MG63 (cell line): ENCODE measurements around the gene FABP1. TPM values are rescaled to one million over a fixed set of nuclear protein-coding genes. Genes with fewer than 3 reads are reported as not detected.

Source experiments
- DNase-seq: peaks from one replicate; pipeline ENCODE4 v3.0.0-alpha.2; 2020
- H3K27me3 ChIP-seq: fragments of 250-450 bp; sonication (Bioruptor Pico); 2 replicates; pipeline ENCODE4 v1.5.1; 2020; ENCODE audit warnings: mild to moderate bottlenecking, moderate library complexity
- H3K36me3 ChIP-seq: fragments of 250-450 bp; sonication (Bioruptor Pico); 2 replicates; pipeline ENCODE4 v1.5.1; 2020; ENCODE audit warnings: mild to moderate bottlenecking, moderate library complexity
- H3K4me3 ChIP-seq: fragments of 250-450 bp; sonication (Bioruptor Pico); 2 replicates; pipeline ENCODE4 v1.5.1; 2020; ENCODE audit warnings: mild to moderate bottlenecking, moderate library complexity
- H3K9me3 ChIP-seq: fragments of 250-450 bp; sonication (Bioruptor Pico); 2 replicates; pipeline ENCODE4 v1.5.1; 2020; ENCODE audit warnings: mild to moderate bottlenecking, moderate library complexity
- total RNA-seq: library from RNA; depleted of rRNA; stranded (reverse); fragments of >200 nt; shearing (Covaris generic); gene quantifications from 2 replicates; pipeline ENCODE4 v1.2.3, GENCODE V29; 2014; ENCODE audit warnings: low replicate concordance; rRNA removed

FABP1 gene
- total RNA-seq, 1 experiment from 2014 or later, result not detected

DNA sequence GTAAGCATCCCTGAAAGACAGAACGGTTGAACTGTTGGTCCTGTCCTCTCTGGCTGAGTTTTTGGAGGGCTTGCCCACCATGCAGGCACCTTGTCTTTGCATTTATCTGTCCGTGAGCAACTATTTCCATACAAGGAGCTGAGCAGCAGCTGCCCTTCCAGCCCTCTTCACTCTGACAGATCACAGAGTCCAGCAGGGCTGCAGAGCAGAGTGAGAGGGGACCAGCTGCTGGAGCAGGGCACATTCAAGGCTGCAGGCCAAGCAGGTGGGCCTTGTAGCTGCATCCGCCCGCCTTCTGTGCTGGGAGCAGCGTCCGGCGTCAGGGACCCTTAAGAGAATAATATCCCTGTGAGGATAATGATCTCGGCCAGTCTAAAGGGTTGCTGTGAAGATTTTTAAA lies 50.8 kb downstream of the FABP1 start:
- no peaks in the 10 kb centered on the region for H3K27me3 ChIP-seq
- H3K4me3 ChIP-seq, result no peak overlapping the region
- no peak for DNase-seq
- 0 out of 2 replicates have a peak, but pooled peaks cover 3% of the 10 kb centered on the region for H3K9me3 ChIP-seq
- no peaks in the 10 kb centered on the region for H3K36me3 ChIP-seq

DNA sequence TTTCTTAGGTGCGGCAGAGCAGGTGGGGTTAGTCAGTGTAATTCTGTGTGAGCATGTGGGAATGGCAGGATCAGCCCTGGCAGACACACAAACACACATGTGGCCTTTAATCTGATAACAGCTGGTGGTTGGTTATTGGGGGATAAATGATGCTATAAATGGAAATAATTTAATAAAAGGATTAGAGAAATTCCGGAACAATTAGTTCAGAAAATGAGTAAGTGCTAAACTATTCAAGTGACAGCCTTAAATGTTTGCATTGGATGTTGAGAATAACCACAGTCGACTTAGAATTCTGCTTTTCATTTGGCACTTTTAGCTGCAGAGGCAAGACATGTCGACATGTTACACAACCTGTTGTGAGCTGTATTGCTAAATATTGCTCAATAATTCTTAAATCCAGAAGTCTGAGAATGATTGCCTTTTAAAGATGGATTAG lies 53.0 kb downstream of the FABP1 start:
- H3K36me3 ChIP-seq, result no peaks in the 10 kb centered on the region
- no peak for DNase-seq
- H3K9me3 ChIP-seq, result 0 out of 2 replicates have a peak, but pooled peaks cover 3% of the 10 kb centered on the region
- H3K27me3 ChIP-seq, result no peaks in the 10 kb centered on the region
- H3K4me3 ChIP-seq, result no peak overlapping the region

DNA sequence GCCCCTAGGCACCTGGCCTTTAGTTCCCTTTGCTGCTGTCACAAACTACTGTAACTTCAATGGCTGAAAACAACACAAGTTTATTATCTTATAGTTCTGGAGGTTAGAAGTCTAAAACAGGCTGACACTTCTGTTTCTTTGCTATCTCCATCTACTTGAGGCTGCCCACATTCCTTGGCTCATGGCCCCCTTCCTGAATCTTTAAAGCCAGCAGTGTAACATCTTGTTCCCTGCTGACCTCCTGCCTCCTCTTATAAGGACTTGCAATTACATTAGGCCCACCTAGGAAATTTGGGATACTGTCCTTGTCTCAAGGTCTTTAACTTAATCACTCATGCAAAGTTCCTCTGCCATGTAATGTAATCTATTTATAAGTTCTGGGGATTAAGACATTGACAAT lies 53.7 kb downstream of the FABP1 start:
- no peak for DNase-seq
- Histone ChIP-seq H3K36me3 (no peaks in the 10 kb centered on the region), H3K9me3 (0 out of 2 replicates have a peak, but pooled peaks cover 3% of the 10 kb centered on the region), H3K27me3 (no peaks in the 10 kb centered on the region), H3K4me3 (no peak overlapping the region)

Other genes with a start within 250 kb of the FABP1 start
- gene RNU2-63P, start 111.5 kb downstream of the FABP1 start, total RNA-seq, result not detected in 2 replicates
- gene KRCC1, start 72.3 kb downstream of the FABP1 start, total RNA-seq, result 23.5 and 24.8 TPM in 2 replicates
- not detected in 2 replicates for gene SMYD1, start 60.2 kb downstream of the FABP1 start, total RNA-seq
- 5.9 and 20.0 TPM in 2 replicates for gene THNSL2, start 42.3 kb upstream of the FABP1 start, total RNA-seq